ENCODE measurements around the gene PEAK1. TPM values are rescaled to one million over a fixed set of nuclear protein-coding genes. Genes with fewer than 3 reads are reported as not detected.

Gene PEAK1
- total and polyA plus RNA-seq, 2 donors (not counting 1 experiment from before 2014, with no cell fraction given): 61.0 to 91.8 TPM

GRCh38 chr15:77224352-77224751 is 195.6 kb downstream of the PEAK1 start:
- Histone ChIP-seq H2AFZ (ENCODE audit: low read length) (no peak overlapping the region), H3K9me3 (ENCODE audit: control insufficient read depth, insufficient read depth, low read depth, low read length) (no peaks in the 10 kb centered on the region), H3K27me3 (ENCODE audit: control insufficient read depth, insufficient read depth, low read length) (no peaks in the 10 kb centered on the region), H3K36me3 (ENCODE audit: control insufficient read depth, insufficient read depth, low read length) (no peaks in the 10 kb centered on the region), H3K27ac (ENCODE audit: insufficient read depth, low read length) (no peak overlapping the region), H4K20me1 (ENCODE audit: control insufficient read depth, extremely low read depth, insufficient read depth, low read length) (no peaks in the 10 kb centered on the region), H3K4me2 (ENCODE audit: extremely low read depth, insufficient read depth, low read length) (no peak overlapping the region), H3K4me1 (ENCODE audit: control insufficient read depth, extremely low read depth, insufficient read depth, low read length) (peaks cover 3% of the 10 kb centered on the region), H3K4me3 (replicated peaks in 1 of 4; ENCODE audit: control extremely low read depth in 1 of 4, insufficient read depth in 1 of 4, low read depth in 3 of 4, low read length in 4 of 4) (no peak overlapping the region), H3K9ac (ENCODE audit: insufficient read depth, low read length) (no peak overlapping the region), H3K79me2 (ENCODE audit: control insufficient read depth, insufficient read depth, low read length) (no peaks in the 10 kb centered on the region)
- TF ChIP-seq, protein P1, sequence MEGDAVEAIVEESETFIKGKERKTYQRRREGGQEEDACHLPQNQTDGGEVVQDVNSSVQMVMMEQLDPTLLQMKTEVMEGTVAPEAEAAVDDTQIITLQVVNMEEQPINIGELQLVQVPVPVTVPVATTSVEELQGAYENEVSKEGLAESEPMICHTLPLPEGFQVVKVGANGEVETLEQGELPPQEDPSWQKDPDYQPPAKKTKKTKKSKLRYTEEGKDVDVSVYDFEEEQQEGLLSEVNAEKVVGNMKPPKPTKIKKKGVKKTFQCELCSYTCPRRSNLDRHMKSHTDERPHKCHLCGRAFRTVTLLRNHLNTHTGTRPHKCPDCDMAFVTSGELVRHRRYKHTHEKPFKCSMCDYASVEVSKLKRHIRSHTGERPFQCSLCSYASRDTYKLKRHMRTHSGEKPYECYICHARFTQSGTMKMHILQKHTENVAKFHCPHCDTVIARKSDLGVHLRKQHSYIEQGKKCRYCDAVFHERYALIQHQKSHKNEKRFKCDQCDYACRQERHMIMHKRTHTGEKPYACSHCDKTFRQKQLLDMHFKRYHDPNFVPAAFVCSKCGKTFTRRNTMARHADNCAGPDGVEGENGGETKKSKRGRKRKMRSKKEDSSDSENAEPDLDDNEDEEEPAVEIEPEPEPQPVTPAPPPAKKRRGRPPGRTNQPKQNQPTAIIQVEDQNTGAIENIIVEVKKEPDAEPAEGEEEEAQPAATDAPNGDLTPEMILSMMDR (conservative IDR thresholded peaks at IDR 0.05 in 1 of 2, IDR thresholded peaks at IDR 0.05 in 1 of 2; ENCODE audit: low read depth in 1 of 2, low read length in 2 of 2): no peak
- no peak for TF ChIP-seq EZH2 (IDR thresholded peaks at IDR 0.05; ENCODE audit: low read length, missing control alignments)
- DNase-seq (ENCODE audit: low read depth in 2 of 2): no peak

GRCh38 chr15:77221708-77222107 is 198.2 kb downstream of the PEAK1 start:
- Histone ChIP-seq H3K27ac (ENCODE audit: insufficient read depth, low read length) (no peak overlapping the region), H3K79me2 (ENCODE audit: control insufficient read depth, insufficient read depth, low read length) (no peaks in the 10 kb centered on the region), H3K36me3 (ENCODE audit: control insufficient read depth, insufficient read depth, low read length) (no peaks in the 10 kb centered on the region), H2AFZ (ENCODE audit: low read length) (no peak overlapping the region), H3K4me2 (ENCODE audit: extremely low read depth, insufficient read depth, low read length) (no peak overlapping the region), H4K20me1 (ENCODE audit: control insufficient read depth, extremely low read depth, insufficient read depth, low read length) (no peaks in the 10 kb centered on the region), H3K4me1 (ENCODE audit: control insufficient read depth, extremely low read depth, insufficient read depth, low read length) (peaks cover 3% of the 10 kb centered on the region), H3K4me3 (replicated peaks in 1 of 4; ENCODE audit: control extremely low read depth in 1 of 4, insufficient read depth in 1 of 4, low read depth in 3 of 4, low read length in 4 of 4) (no peak overlapping the region), H3K27me3 (ENCODE audit: control insufficient read depth, insufficient read depth, low read length) (no peaks in the 10 kb centered on the region), H3K9ac (ENCODE audit: insufficient read depth, low read length) (no peak overlapping the region), H3K9me3 (ENCODE audit: control insufficient read depth, insufficient read depth, low read depth, low read length) (no peaks in the 10 kb centered on the region)
- TF ChIP-seq, protein P1 (conservative IDR thresholded peaks at IDR 0.05 in 1 of 2, IDR thresholded peaks at IDR 0.05 in 1 of 2; ENCODE audit: low read depth in 1 of 2, low read length in 2 of 2): no peak
- no peak for TF ChIP-seq EZH2 (IDR thresholded peaks at IDR 0.05; ENCODE audit: low read length, missing control alignments)
- no peak for DNase-seq (ENCODE audit: low read depth in 2 of 2)

GRCh38 chr15:77221174-77221573 is 198.7 kb downstream of the PEAK1 start:
- no peak for DNase-seq (ENCODE audit: low read depth in 2 of 2)
- no peak for TF ChIP-seq EZH2 (IDR thresholded peaks at IDR 0.05; ENCODE audit: low read length, missing control alignments)
- TF ChIP-seq, protein P1 (conservative IDR thresholded peaks at IDR 0.05 in 1 of 2, IDR thresholded peaks at IDR 0.05 in 1 of 2; ENCODE audit: low read depth in 1 of 2, low read length in 2 of 2): no peak
- Histone ChIP-seq H3K4me3 (replicated peaks in 1 of 4; ENCODE audit: control extremely low read depth in 1 of 4, insufficient read depth in 1 of 4, low read depth in 3 of 4, low read length in 4 of 4) (no peak overlapping the region), H2AFZ (ENCODE audit: low read length) (no peak overlapping the region), H3K9ac (ENCODE audit: insufficient read depth, low read length) (no peak overlapping the region), H3K27ac (ENCODE audit: insufficient read depth, low read length) (no peak overlapping the region), H3K9me3 (ENCODE audit: control insufficient read depth, insufficient read depth, low read depth, low read length) (no peaks in the 10 kb centered on the region), H3K27me3 (ENCODE audit: control insufficient read depth, insufficient read depth, low read length) (no peaks in the 10 kb centered on the region), H3K79me2 (ENCODE audit: control insufficient read depth, insufficient read depth, low read length) (no peaks in the 10 kb centered on the region), H3K4me1 (ENCODE audit: control insufficient read depth, extremely low read depth, insufficient read depth, low read length) (peaks cover 3% of the 10 kb centered on the region), H4K20me1 (ENCODE audit: control insufficient read depth, extremely low read depth, insufficient read depth, low read length) (no peaks in the 10 kb centered on the region), H3K4me2 (ENCODE audit: extremely low read depth, insufficient read depth, low read length) (no peak overlapping the region), H3K36me3 (ENCODE audit: control insufficient read depth, insufficient read depth, low read length) (no peaks in the 10 kb centered on the region)

Data from fibroblast of lung (primary cell).